Epithelial cell of proximal tubule (primary cell): ENCODE data around the gene ENAH. TPM values are rescaled to one million over a fixed set of nuclear protein-coding genes. Genes with fewer than 3 reads are reported as not detected.
A peak's percentile ranks its signal among the peaks of the same experiment; 100 is the strongest.
"Not testable (repeated sequence)": the region's sequence is repeated elsewhere in the genome, so short reads cannot be mapped to it uniquely, and the experiment has no call there.

ENCODE experiments used
- DNase-seq: peaks from one replicate; pipeline ENCODE4 v3.0.0-alpha.2; 2011; ENCODE audit warnings: low read depth
- H3K4me3 ChIP-seq: 2 replicates; pipeline ENCODE4 v1.5.1; 2011; ENCODE audit warnings: low read depth, mild to moderate bottlenecking, low read length
- CTCF ChIP-seq: conservative IDR thresholded peaks from 2 replicates; pipeline ENCODE4 v1.5.1; 2012; ENCODE audit warnings: low read depth, mild to moderate bottlenecking, low read length
- total RNA-seq: library from RNA; depleted of rRNA; stranded (reverse); fragments of >200 nt; gene quantifications from 2 replicates; pipeline ENCODE4 v1.2.3, GENCODE V29; 2015

Gene ENAH
- 37.7 and 39.0 TPM in 2 replicates for total RNA-seq

GRCh38 chr1:225652729-225653462 lies at the start of gene ENAH:
Gene ENAH, minus strand, starts transcription at chr1:225653123. Its CDS starts 433 bp downstream, at chr1:225652690.
- peak within 1 kb of the TSS; percentile 97 for H3K4me3 ChIP-seq
- TF ChIP-seq CTCF, result no peak
- DNase-seq, result no peak

GRCh38 chr1:225700889-225701465 lies 48.1 kb upstream of the ENAH start:
- no peak for TF ChIP-seq CTCF
- no peak overlapping the region for H3K4me3 ChIP-seq
- DNase-seq, result no peak

- TF ChIP-seq CTCF, result no peak
- H3K4me3 ChIP-seq, result no peak overlapping the region
- DNase-seq, result peak; percentile 95
Measured at GRCh38 chr1:225700164-225700821, 47.4 kb upstream of the ENAH start.

GRCh38 chr1:225699336-225699735 lies 46.4 kb upstream of the ENAH start:
- DNase-seq, result no peak
- no peak overlapping the region for H3K4me3 ChIP-seq
- no peak for TF ChIP-seq CTCF

GRCh38 chr1:225698194-225698593 lies 45.3 kb upstream of the ENAH start:
- not testable (repeated sequence) for DNase-seq, H3K4me3 ChIP-seq

- no peak for TF ChIP-seq CTCF
- H3K4me3 ChIP-seq, result no peak overlapping the region
- no peak for DNase-seq
Measured at GRCh38 chr1:225697428-225697827, 44.5 kb upstream of the ENAH start.

GRCh38 chr1:225695578-225696337 lies 42.8 kb upstream of the ENAH start:
- no peak overlapping the region for H3K4me3 ChIP-seq
- no peak for DNase-seq
- TF ChIP-seq CTCF, result no peak
